HL-60 (cell line): ENCODE data around the gene NPTX2.

Experiments used
- CTCF ChIP-seq: IDR thresholded peaks from one replicate; pipeline ENCODE4 v1.5.1; 2011; ENCODE audit warnings: low read length, control low read depth, inconsistent platforms; ENCODE audit not compliant: insufficient read depth
- GABPA ChIP-seq: IDR thresholded peaks from 2 replicates; pipeline ENCODE4 v1.6.1; 2012; ENCODE audit warnings: low read depth
- POLR2AphosphoS5 ChIP-seq: IDR thresholded peaks from 2 replicates; pipeline ENCODE4 v1.6.1; 2012; ENCODE audit warnings: low read depth
- REST ChIP-seq: IDR thresholded peaks from 2 replicates; pipeline ENCODE4 v1.6.1; 2012; ENCODE audit warnings: low read depth; ENCODE audit not compliant: insufficient replicate concordance

GRCh38 chr7:98662289-98662688, 45.2 kb downstream of the NPTX2 start:
- no peak for TF ChIP-seq CTCF
- no peak for TF ChIP-seq POLR2AphosphoS5
- no peak for TF ChIP-seq GABPA
- no peak for TF ChIP-seq REST
